Small intestine (tissue), 7 donors: ENCODE measurements around the gene ULK2. TPM values are rescaled to one million over a fixed set of nuclear protein-coding genes. Genes with fewer than 3 reads are reported as not detected.

Source experiments
- DNase-seq, 2 donors: peaks; one replicate each; pipeline versions ENCODE4 v3.0.0 to v3.0.0-alpha.2; 2013
- FAIRE-seq: peaks from 2 replicates; lab custom pipeline; 2012; peaks lifted over from hg19 to GRCh38; lab: Jason Lieb, UNC
- H3K27ac ChIP-seq, 3 donors: one replicate each; pipeline ENCODE4 v1.5.1; 2013; ENCODE audit warnings: low read length in 2 of 3, mild to moderate bottlenecking in 2 of 3, control low read depth in 1 of 3, inconsistent platforms in 1 of 3, low read depth in 1 of 3, moderate library complexity in 1 of 3
- H3K27me3 ChIP-seq, 3 donors: one replicate each; pipeline ENCODE4 v1.6.1; 2013; ENCODE audit warnings: low read length in 3 of 3, inconsistent platforms in 1 of 3; ENCODE audit not compliant: control insufficient read depth in 3 of 3, insufficient read depth in 3 of 3
- H3K36me3 ChIP-seq, 3 donors: one replicate each; pipeline ENCODE4 v1.6.1; 2013; ENCODE audit warnings: low read length in 3 of 3, inconsistent platforms in 1 of 3, low read depth in 1 of 3, mild to moderate bottlenecking in 1 of 3, moderate library complexity in 1 of 3; ENCODE audit not compliant: control insufficient read depth in 3 of 3, insufficient read depth in 2 of 3
- H3K4me1 ChIP-seq, 3 donors: one replicate each; pipeline ENCODE4 v1.6.1; 2013; ENCODE audit warnings: low read length in 2 of 3, inconsistent platforms in 1 of 3, low read depth in 1 of 3, mild to moderate bottlenecking in 1 of 3, moderate library complexity in 1 of 3; ENCODE audit not compliant: control insufficient read depth in 3 of 3, insufficient read depth in 2 of 3
- H3K4me3 ChIP-seq, 3 donors: one replicate each; pipeline ENCODE4 v1.5.1; 2013; ENCODE audit warnings: low read length in 3 of 3, control low read depth in 1 of 3, inconsistent platforms in 1 of 3, low read depth in 1 of 3, mild to moderate bottlenecking in 1 of 3, moderate library complexity in 1 of 3
- H3K9me3 ChIP-seq, 2 donors: one replicate each; pipeline ENCODE4 v1.6.1; 2013; ENCODE audit warnings: low read depth in 1 of 2, low read length in 1 of 2; ENCODE audit not compliant: control insufficient read depth in 2 of 2, insufficient read depth in 1 of 2
- WGBS, 3 donors: extraction: QIAGEN DNeasy Blood & Tissue Kit; methylation state at CpG; one replicate each; pipeline ENCODE4 v1.1.7; 2013; 5-methylcytosine and 5-hydroxymethylcytosine counted together
- polyA plus RNA-seq, 4 donors: library from polyadenylated mRNA; stranded (reverse) in 3 of 4; unstranded in 1 of 4; fragments of 200-250 nt in 3 of 4; fragments of 120-200 nt in 1 of 4; gene quantifications; one replicate each; pipeline versions ENCODE4 v1.2.1 to v1.2.3, GENCODE V29; 2013
- donor health status: healthy with polysubstance abuse.
- donor health status: control.
- donor health status: control.
- donor health status: Bipolar disorder and iron deficiency.
- donor health status: healthy.

Gene ULK2
- polyA plus RNA-seq, 4 donors, result 1.8 to 11.4 (median 3.5) TPM

GRCh38 chr17:19752216-19753050 is 115.3 kb downstream of the ULK2 start:
- H3K27me3 ChIP-seq, result peaks cover 0 to 4% (median 0%) of the 10 kb centered on the region in 3 donors
- no peak overlapping the region for H3K4me3 ChIP-seq
- H3K36me3 ChIP-seq, result no peaks in the 10 kb centered on the region
- peaks cover 0 to 18% (median 0%) of the 10 kb centered on the region in 3 donors for H3K4me1 ChIP-seq
- H3K9me3 ChIP-seq, result no peaks in the 10 kb centered on the region
- H3K27ac ChIP-seq, result peak overlapping the region in 1 of 3 donors; percentile 30
- FAIRE-seq, result no peak
- WGBS, 3 donors, result 71 to 82% (median 78%) methylated on average over 15 of the region's 15 CpGs
- DNase-seq, result no peak

- no peak overlapping the region for H3K27ac ChIP-seq
- FAIRE-seq, result no peak
Measured at GRCh38 chr17:19750835-19751234, 116.9 kb downstream of the ULK2 start.

GRCh38 chr17:19750020-19750572 is 117.6 kb downstream of the ULK2 start:
- Histone ChIP-seq H3K4me1 (peaks cover 0 to 17% (median 0%) of the 10 kb centered on the region in 3 donors), H3K27me3 (peaks cover 0 to 4% (median 0%) of the 10 kb centered on the region in 3 donors), H3K4me3 (no peak overlapping the region), H3K27ac (no peak overlapping the region), H3K9me3 (no peaks in the 10 kb centered on the region), H3K36me3 (no peaks in the 10 kb centered on the region)
- WGBS, 3 donors, result 87 to 90% (median 89%) methylated on average over 9 of the region's 9 CpGs
- DNase-seq (no peak), FAIRE-seq (no peak)

More at GRCh38 chr17:19750835-19751234, 116.9 kb downstream of the ULK2 start:
- H3K4me3 ChIP-seq, result no peak overlapping the region
- WGBS, 3 donors, result 93 to 97% (median 93%) methylated on average over 3 of the region's 3 CpGs
- DNase-seq, result no peak
- H3K27me3 ChIP-seq, result peaks cover 0 to 4% (median 0%) of the 10 kb centered on the region in 3 donors
- no peaks in the 10 kb centered on the region for H3K36me3 ChIP-seq
- H3K4me1 ChIP-seq, result peaks cover 0 to 10% (median 0%) of the 10 kb centered on the region in 3 donors
- no peaks in the 10 kb centered on the region for H3K9me3 ChIP-seq

GRCh38 chr17:19748807-19749193 is 118.9 kb downstream of the ULK2 start:
- no peak overlapping the region for H3K4me3 ChIP-seq
- H3K27me3 ChIP-seq, result peaks cover 0 to 4% (median 0%) of the 10 kb centered on the region in 3 donors
- no peaks in the 10 kb centered on the region for H3K9me3 ChIP-seq
- no peak overlapping the region for H3K27ac ChIP-seq
- WGBS, 3 donors, result 59 to 76% (median 60%) methylated on average over 13 of the region's 13 CpGs
- peaks cover 0 to 22% (median 0%) of the 10 kb centered on the region in 3 donors for H3K4me1 ChIP-seq
- no peaks in the 10 kb centered on the region for H3K36me3 ChIP-seq
- DNase-seq (no peak), FAIRE-seq (no peak)

GRCh38 chr17:19747829-19748806 is 119.6 kb downstream of the ULK2 start, which contains the start of gene ALDH3A1:
Gene ALDH3A1 (minus strand): TSS chr17:19748298. CDS start chr17:19745129, 3,169 bp downstream.
- Histone ChIP-seq H3K27me3 (peaks cover 0 to 4% (median 0%) of the 10 kb centered on the region in 3 donors), H3K36me3 (no peaks in the 10 kb centered on the region), H3K4me1 (peaks cover 0 to 22% (median 0%) of the 10 kb centered on the region in 3 donors), H3K4me3 (no peak within 1 kb of the TSS), H3K27ac (no peak within 1 kb of the TSS), H3K9me3 (no peaks in the 10 kb centered on the region)
- DNase-seq (peak; percentile 37 to 73), FAIRE-seq (no peak)
- WGBS, 3 donors, result 15 to 48% (median 26%) methylated on average over 25 of the region's 25 CpGs

- no peaks in the 10 kb centered on the region for H3K36me3 ChIP-seq
- DNase-seq, result no peak
- H3K9me3 ChIP-seq, result no peaks in the 10 kb centered on the region
- 78 to 93% (median 91%) methylated on average over 11 to 13 of the region's 13 CpGs for WGBS, 3 donors
- H3K27ac ChIP-seq, result no peak overlapping the region
- H3K27me3 ChIP-seq, result peaks cover 0 to 4% (median 0%) of the 10 kb centered on the region in 3 donors
- H3K4me1 ChIP-seq, result peaks cover 0 to 22% (median 0%) of the 10 kb centered on the region in 3 donors
- FAIRE-seq, result no peak
- no peak overlapping the region for H3K4me3 ChIP-seq
Measured at GRCh38 chr17:19747159-19747719, 120.5 kb downstream of the ULK2 start.

GRCh38 chr17:19746517-19746916 is 121.2 kb downstream of the ULK2 start:
- Histone ChIP-seq H3K27ac (no peak overlapping the region), H3K27me3 (peaks cover 0 to 4% (median 0%) of the 10 kb centered on the region in 3 donors), H3K9me3 (no peaks in the 10 kb centered on the region), H3K4me3 (no peak overlapping the region), H3K4me1 (peaks cover 0 to 22% (median 0%) of the 10 kb centered on the region in 3 donors), H3K36me3 (no peaks in the 10 kb centered on the region)
- no peak for FAIRE-seq
- DNase-seq, result no peak
- 86 to 91% (median 87%) methylated on average over 20 of the region's 20 CpGs for WGBS, 3 donors
